ENCODE measurements around the gene ADAMTSL1. TPM values are rescaled to one million over a fixed set of nuclear protein-coding genes. Genes with fewer than 3 reads are reported as not detected.

ADAMTSL1 gene
- total RNA-seq, 1 experiment from 2014 or later: 1.2 TPM

DNA sequence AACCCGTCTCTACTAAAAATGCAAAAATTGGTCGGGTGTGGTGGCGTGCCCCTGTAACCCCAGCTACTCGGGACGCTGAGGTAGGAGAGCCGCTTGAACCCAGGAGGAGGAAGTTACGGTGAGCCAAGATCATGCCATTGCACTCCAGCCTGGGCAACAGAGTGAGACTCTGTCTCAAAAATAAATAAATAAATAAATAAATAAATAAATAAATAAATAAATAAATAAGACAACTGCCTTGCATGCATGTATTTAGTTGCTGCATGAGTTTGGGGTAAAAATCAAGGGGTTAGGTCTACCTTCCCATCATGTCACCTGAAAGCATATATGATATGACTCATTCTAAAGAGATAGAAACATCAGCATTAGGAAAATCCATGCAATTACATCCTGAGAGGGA, 254.0 kb downstream of the ADAMTSL1 start:
- H2AK5ac ChIP-seq (ENCODE audit: insufficient read length, low read length): no peak overlapping the region
- no peak overlapping the region for H2AFZ ChIP-seq (ENCODE audit: low read length)
- H4K5ac ChIP-seq (ENCODE audit: insufficient read length, low read depth, low read length): no peak overlapping the region
- H3K4me1 ChIP-seq (ENCODE audit: insufficient read depth, low read length): no peaks in the 10 kb centered on the region
- no peak overlapping the region for H3K27ac ChIP-seq (ENCODE audit: insufficient read length, low read depth, low read length)
- no peaks in the 10 kb centered on the region for H3K9me3 Mint-ChIP-seq
- H3K27me3 ChIP-seq (ENCODE audit: insufficient read depth, low read length): no peaks in the 10 kb centered on the region
- no peaks in the 10 kb centered on the region for H4K20me1 ChIP-seq (ENCODE audit: control insufficient read depth, insufficient read depth, insufficient read length)
- H3K14ac ChIP-seq (ENCODE audit: insufficient read depth, low read length): no peak overlapping the region
- H3K9ac ChIP-seq (ENCODE audit: extremely low read depth, insufficient read length, low read length): no peak overlapping the region
- no peaks in the 10 kb centered on the region for H3K9me3 ChIP-seq (ENCODE audit: control insufficient read depth, low read depth, low read length)
- no CpG with 5 or more reads among the region's 7 CpGs for WGBS (ENCODE audit: extremely low coverage, insufficient read length, low lambda C conversion rate)
- no peak overlapping the region for H2BK5ac ChIP-seq (ENCODE audit: insufficient read length, low read length)
- no peak overlapping the region for H4K8ac ChIP-seq (replicated peaks; ENCODE audit: insufficient read length, low read depth, low read length)
- no peak overlapping the region for H2BK12ac ChIP-seq (ENCODE audit: insufficient read length, low read depth, low read length)
- H3K4ac ChIP-seq (ENCODE audit: low read depth, low read length): no peak overlapping the region
- no peak overlapping the region for H2BK15ac ChIP-seq (ENCODE audit: low read depth, low read length)
- TF ChIP-seq, protein P1, sequence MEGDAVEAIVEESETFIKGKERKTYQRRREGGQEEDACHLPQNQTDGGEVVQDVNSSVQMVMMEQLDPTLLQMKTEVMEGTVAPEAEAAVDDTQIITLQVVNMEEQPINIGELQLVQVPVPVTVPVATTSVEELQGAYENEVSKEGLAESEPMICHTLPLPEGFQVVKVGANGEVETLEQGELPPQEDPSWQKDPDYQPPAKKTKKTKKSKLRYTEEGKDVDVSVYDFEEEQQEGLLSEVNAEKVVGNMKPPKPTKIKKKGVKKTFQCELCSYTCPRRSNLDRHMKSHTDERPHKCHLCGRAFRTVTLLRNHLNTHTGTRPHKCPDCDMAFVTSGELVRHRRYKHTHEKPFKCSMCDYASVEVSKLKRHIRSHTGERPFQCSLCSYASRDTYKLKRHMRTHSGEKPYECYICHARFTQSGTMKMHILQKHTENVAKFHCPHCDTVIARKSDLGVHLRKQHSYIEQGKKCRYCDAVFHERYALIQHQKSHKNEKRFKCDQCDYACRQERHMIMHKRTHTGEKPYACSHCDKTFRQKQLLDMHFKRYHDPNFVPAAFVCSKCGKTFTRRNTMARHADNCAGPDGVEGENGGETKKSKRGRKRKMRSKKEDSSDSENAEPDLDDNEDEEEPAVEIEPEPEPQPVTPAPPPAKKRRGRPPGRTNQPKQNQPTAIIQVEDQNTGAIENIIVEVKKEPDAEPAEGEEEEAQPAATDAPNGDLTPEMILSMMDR (conservative IDR thresholded peaks at IDR 0.05): no peak
- no peak overlapping the region for H3K4me3 Mint-ChIP-seq
- H3K36me3 Mint-ChIP-seq (ENCODE audit: insufficient read depth in 1 of 3, low read depth in 3 of 3): no peaks in the 10 kb centered on the region
- H3K4me2 ChIP-seq (ENCODE audit: insufficient read depth, insufficient read length, low read length): no peak overlapping the region
- H3K27ac Mint-ChIP-seq: no peak overlapping the region
- H4K91ac ChIP-seq (ENCODE audit: insufficient read length, low read depth, low read length): no peak overlapping the region
- DNase-seq: no peak
- H2BK120ac ChIP-seq (ENCODE audit: low read depth, low read length, poor library complexity, severe bottlenecking): no peak overlapping the region
- H3K79me2 ChIP-seq (ENCODE audit: insufficient read depth, low read length): no peaks in the 10 kb centered on the region
- H2BK20ac ChIP-seq (ENCODE audit: low read depth, low read length, poor library complexity, severe bottlenecking): no peak overlapping the region
- no peaks in the 10 kb centered on the region for H3K79me1 ChIP-seq (ENCODE audit: insufficient read depth, low read depth, low read length, poor library complexity, severe bottlenecking)
- H3K23ac ChIP-seq (ENCODE audit: insufficient read length, low read depth, low read length): no peak overlapping the region
- no peaks in the 10 kb centered on the region for H3K23me2 ChIP-seq (ENCODE audit: insufficient read length, low read depth, low read length, poor library complexity, severe bottlenecking)
- H3T11ph ChIP-seq (ENCODE audit: low read length): no peak overlapping the region
- no peaks in the 10 kb centered on the region for H3K4me1 Mint-ChIP-seq
- no peak overlapping the region for H3K18ac ChIP-seq (ENCODE audit: insufficient read length, low read depth, low read length)
- H3K56ac ChIP-seq (ENCODE audit: insufficient read length, low read depth, low read length): no peak overlapping the region
- H3K27me3 Mint-ChIP-seq (ENCODE audit: low read depth): no peaks in the 10 kb centered on the region

Data from H9 (cell line).